H9 (cell line): ENCODE measurements around the gene FASTK. TPM values are rescaled to one million over a fixed set of nuclear protein-coding genes. Genes with fewer than 3 reads are reported as not detected.

Experiments used
- DNase-seq: peaks from one replicate; pipeline ENCODE4 v3.0.0-alpha.2; 2017
- H2AFZ ChIP-seq: one replicate; pipeline ENCODE4 v1.6.1; 2013; ENCODE audit warnings: mild to moderate bottlenecking, low read length, control low read depth, moderate library complexity
- H2AK5ac ChIP-seq: 2 replicates; pipeline ENCODE4 v1.6.1; 2013; ENCODE audit warnings: low read length, control low read depth, mixed read lengths; ENCODE audit not compliant: insufficient read length
- H2BK120ac ChIP-seq: one replicate; pipeline ENCODE4 v1.6.1; 2013; ENCODE audit warnings: low read depth, mild to moderate bottlenecking, low read length, control low read depth, inconsistent platforms; ENCODE audit not compliant: poor library complexity, severe bottlenecking
- H2BK12ac ChIP-seq: 2 replicates; pipeline ENCODE4 v1.6.1; 2013; ENCODE audit warnings: low read length, control low read depth, mixed read lengths, low read depth; ENCODE audit not compliant: insufficient read length
- H2BK15ac ChIP-seq: 2 replicates; pipeline ENCODE4 v1.6.1; 2013; ENCODE audit warnings: low read depth, low read length, control low read depth
- H2BK20ac ChIP-seq: one replicate; pipeline ENCODE4 v1.6.1; 2013; ENCODE audit warnings: low read depth, mild to moderate bottlenecking, low read length, control low read depth, inconsistent platforms; ENCODE audit not compliant: poor library complexity, severe bottlenecking
- H2BK5ac ChIP-seq: 2 replicates; pipeline ENCODE4 v1.6.1; 2013; ENCODE audit warnings: low read length, control low read depth, mixed read lengths; ENCODE audit not compliant: insufficient read length
- H3K14ac ChIP-seq: 2 replicates; pipeline ENCODE4 v1.6.1; 2013; ENCODE audit warnings: low read length, control low read depth; ENCODE audit not compliant: insufficient read depth
- H3K18ac ChIP-seq: 2 replicates; pipeline ENCODE4 v1.6.1; 2013; ENCODE audit warnings: low read depth, mild to moderate bottlenecking, mixed read lengths, low read length, control low read depth; ENCODE audit not compliant: insufficient read length
- H3K23ac ChIP-seq: 2 replicates; pipeline ENCODE4 v1.6.1; 2013; ENCODE audit warnings: low read length, control low read depth, mixed read lengths, low read depth; ENCODE audit not compliant: insufficient read length
- H3K23me2 ChIP-seq: 2 replicates; pipeline ENCODE4 v1.6.1; 2013; ENCODE audit warnings: low read depth, mild to moderate bottlenecking, mixed read lengths, low read length, control low read depth; ENCODE audit not compliant: insufficient read length, poor library complexity, severe bottlenecking
- H3K27ac ChIP-seq: 2 replicates; pipeline ENCODE4 v1.5.1; 2013; ENCODE audit warnings: low read length, control low read depth, mixed read lengths, low read depth; ENCODE audit not compliant: insufficient read length
- H3K27me3 ChIP-seq: 2 replicates; pipeline ENCODE4 v1.6.1; 2013; ENCODE audit warnings: low read length, control low read depth, inconsistent platforms; ENCODE audit not compliant: insufficient read depth
- H3K4ac ChIP-seq: 2 replicates; pipeline ENCODE4 v1.6.1; 2013; ENCODE audit warnings: low read depth, mild to moderate bottlenecking, control low read depth, inconsistent platforms, low read length, moderate library complexity
- H3K4me1 ChIP-seq: 2 replicates; pipeline ENCODE4 v1.6.1; 2013; ENCODE audit warnings: low read length, control low read depth, inconsistent platforms; ENCODE audit not compliant: insufficient read depth
- H3K4me2 ChIP-seq: 2 replicates; pipeline ENCODE4 v1.6.1; 2013; ENCODE audit warnings: low read length, control low read depth, mixed read lengths; ENCODE audit not compliant: insufficient read length, insufficient read depth
- H3K56ac ChIP-seq: 2 replicates; pipeline ENCODE4 v1.6.1; 2013; ENCODE audit warnings: low read depth, mild to moderate bottlenecking, mixed read lengths, low read length, control low read depth; ENCODE audit not compliant: insufficient read length
- H3K79me1 ChIP-seq: 2 replicates; pipeline ENCODE4 v1.6.1; 2013; ENCODE audit warnings: low read depth, mild to moderate bottlenecking, moderate library complexity, low read length, control low read depth, inconsistent platforms; ENCODE audit not compliant: insufficient read depth, poor library complexity, severe bottlenecking
- H3K79me2 ChIP-seq: 2 replicates; pipeline ENCODE4 v1.6.1; 2013; ENCODE audit warnings: low read length, control low read depth, inconsistent platforms; ENCODE audit not compliant: insufficient read depth
- H3K9ac ChIP-seq: 2 replicates; pipeline ENCODE4 v1.6.1; 2013; ENCODE audit warnings: low read length, control low read depth, mixed read lengths; ENCODE audit not compliant: insufficient read length; ENCODE audit errors: extremely low read depth
- H3K9me3 ChIP-seq: one replicate; pipeline ENCODE4 v1.6.1; 2013; ENCODE audit warnings: low read depth, low read length, inconsistent platforms; ENCODE audit not compliant: control insufficient read depth
- H3T11ph ChIP-seq: one replicate; pipeline ENCODE4 v1.6.1; 2013; ENCODE audit warnings: mild to moderate bottlenecking, low read length, control low read depth, inconsistent platforms
- H4K20me1 ChIP-seq: one replicate; pipeline ENCODE4 v1.6.1; 2013; ENCODE audit not compliant: control insufficient read depth, insufficient read length, insufficient read depth
- H4K5ac ChIP-seq: 2 replicates; pipeline ENCODE4 v1.6.1; 2013; ENCODE audit warnings: low read depth, mild to moderate bottlenecking, mixed read lengths, low read length, control low read depth; ENCODE audit not compliant: insufficient read length
- H4K8ac ChIP-seq: replicated peaks from 2 replicates; pipeline ENCODE4 v1.6.1; 2013; ENCODE audit warnings: low read length, control low read depth, mixed read lengths, low read depth; ENCODE audit not compliant: insufficient read length
- H4K91ac ChIP-seq: 2 replicates; pipeline ENCODE4 v1.6.1; 2013; ENCODE audit warnings: low read depth, mild to moderate bottlenecking, moderate library complexity, mixed read lengths, low read length, control low read depth; ENCODE audit not compliant: insufficient read length
- H3K27ac Mint-ChIP-seq, 3 experiments: 2 replicates in 2 of 3; 3 replicates in 1 of 3; pipeline ENCODE4 v1.8.0; 2020 to 2021; ENCODE audit warnings: mixed read lengths in 3 of 3, mild to moderate bottlenecking in 1 of 3, moderate library complexity in 1 of 3
- H3K27me3 Mint-ChIP-seq: 2 replicates; pipeline ENCODE4 v1.8.0; 2021; ENCODE audit warnings: low read depth, mild to moderate bottlenecking, moderate library complexity, mixed read lengths
- H3K36me3 Mint-ChIP-seq, 3 experiments: 2 replicates in 2 of 3; 3 replicates in 1 of 3; pipeline ENCODE4 v1.8.0; 2020 to 2021; ENCODE audit warnings: low read depth in 3 of 3, mixed read lengths in 3 of 3; ENCODE audit not compliant: insufficient read depth in 1 of 3
- H3K4me1 Mint-ChIP-seq, 2 experiments: 2 replicates each; pipeline ENCODE4 v1.8.0; 2020; ENCODE audit warnings: mixed read lengths in 2 of 2
- H3K4me3 Mint-ChIP-seq, 2 experiments: 2 replicates in 1 of 2; 3 replicates in 1 of 2; pipeline ENCODE4 v1.8.0; 2020 to 2021; ENCODE audit warnings: mild to moderate bottlenecking in 2 of 2, mixed read lengths in 2 of 2, moderate library complexity in 1 of 2
- H3K9me3 Mint-ChIP-seq, 2 experiments: 2 replicates in 1 of 2; 3 replicates in 1 of 2; pipeline ENCODE4 v1.8.0; 2020; ENCODE audit warnings: mild to moderate bottlenecking in 2 of 2, mixed read lengths in 2 of 2, moderate library complexity in 1 of 2
- WGBS: extraction: QIAGEN DNeasy Blood & Tissue Kit; methylation state at CpG from one replicate; pipeline ENCODE4 v1.1.7; 2013; ENCODE audit warnings: missing lambda C conversion rate, low lambda C conversion rate, mixed read lengths; ENCODE audit not compliant: insufficient read length; ENCODE audit errors: extremely low coverage; 5-methylcytosine and 5-hydroxymethylcytosine counted together
- total RNA-seq: library from RNA; stranded (reverse); gene quantifications from 2 replicates; pipeline ENCODE4 v1.2.1, GENCODE V29; 2021
- TF ChIP-seq, protein P1 (sequence below): fragments of 200-600 bp; sonication (generic); conservative IDR thresholded peaks from 3 replicates; pipeline ENCODE4 v1.8.0; 2021; ENCODE audit warnings: antibody characterized with exemption, mild to moderate bottlenecking

Gene FASTK
- total RNA-seq, 1 experiment from 2014 or later, result 57.8 TPM

GRCh38 chr7:151122276-151122675 is 41.7 kb upstream of the FASTK start:
- Histone ChIP-seq H2BK15ac (no peak overlapping the region), H2BK120ac (no peak overlapping the region), H3K56ac (no peak overlapping the region), H3K79me1 (no peaks in the 10 kb centered on the region), H3K27ac (no peak overlapping the region), H3K4ac (no peak overlapping the region), H2AK5ac (no peak overlapping the region), H3K4me1 (peaks cover 3% of the 10 kb centered on the region; the same call in 1 of the 2 replicates), H4K8ac (no peak overlapping the region), H2BK5ac (no peak overlapping the region), H3K14ac (no peak overlapping the region; the same call in 1 of the 2 replicates), H2BK12ac (no peak overlapping the region), H4K91ac (no peak overlapping the region), H3K18ac (no peak overlapping the region), H3K4me2 (no peak overlapping the region), H3K79me2 (no peaks in the 10 kb centered on the region), H3K23me2 (peaks cover 10% of the 10 kb centered on the region), H4K5ac (no peak overlapping the region), H3K23ac (no peak overlapping the region), H2BK20ac (no peak overlapping the region), H3T11ph (no peak overlapping the region), H4K20me1 (no peaks in the 10 kb centered on the region), H3K9ac (no peak overlapping the region), H3K27me3 (no peaks in the 10 kb centered on the region), H3K9me3 (no peaks in the 10 kb centered on the region), H2AFZ (no peak overlapping the region)
- Mint-ChIP-seq H3K36me3 (peaks cover 33 to 60% (median 51%) of the 10 kb centered on the region in 3 experiments), H3K27ac (no peak overlapping the region), H3K4me3 (no peak overlapping the region), H3K9me3 (no peaks in the 10 kb centered on the region), H3K4me1 (peaks cover 19 to 22% of the 10 kb centered on the region in 2 experiments), H3K27me3 (peaks cover 16% of the 10 kb centered on the region)
- no CpG with 5 or more reads among the region's 24 CpGs for WGBS
- TF ChIP-seq, protein P1, sequence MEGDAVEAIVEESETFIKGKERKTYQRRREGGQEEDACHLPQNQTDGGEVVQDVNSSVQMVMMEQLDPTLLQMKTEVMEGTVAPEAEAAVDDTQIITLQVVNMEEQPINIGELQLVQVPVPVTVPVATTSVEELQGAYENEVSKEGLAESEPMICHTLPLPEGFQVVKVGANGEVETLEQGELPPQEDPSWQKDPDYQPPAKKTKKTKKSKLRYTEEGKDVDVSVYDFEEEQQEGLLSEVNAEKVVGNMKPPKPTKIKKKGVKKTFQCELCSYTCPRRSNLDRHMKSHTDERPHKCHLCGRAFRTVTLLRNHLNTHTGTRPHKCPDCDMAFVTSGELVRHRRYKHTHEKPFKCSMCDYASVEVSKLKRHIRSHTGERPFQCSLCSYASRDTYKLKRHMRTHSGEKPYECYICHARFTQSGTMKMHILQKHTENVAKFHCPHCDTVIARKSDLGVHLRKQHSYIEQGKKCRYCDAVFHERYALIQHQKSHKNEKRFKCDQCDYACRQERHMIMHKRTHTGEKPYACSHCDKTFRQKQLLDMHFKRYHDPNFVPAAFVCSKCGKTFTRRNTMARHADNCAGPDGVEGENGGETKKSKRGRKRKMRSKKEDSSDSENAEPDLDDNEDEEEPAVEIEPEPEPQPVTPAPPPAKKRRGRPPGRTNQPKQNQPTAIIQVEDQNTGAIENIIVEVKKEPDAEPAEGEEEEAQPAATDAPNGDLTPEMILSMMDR, result no peak; the same call in 2 of the 3 replicates
- no peak for DNase-seq
